HPDE6-E6E7 (cell line): Measurements from ENCODE around the gene EXOSC5.
"Not testable (repeated sequence)": the region's sequence is repeated elsewhere in the genome, so short reads cannot be mapped to it uniquely, and the experiment has no call there.

Experiments
- DNase-seq: peaks from one replicate; pipeline ENCODE4 v3.0.0; 2011; ENCODE audit warnings: missing footprints; ENCODE audit errors: extremely low spot score

Gene EXOSC5

GRCh38 chr19:41397086-41398049 is at the start of gene EXOSC5, which contains the start of gene BCKDHA:
EXOSC5 (minus strand) TSS chr19:41397359; CDS start chr19:41397328, 31 bp downstream.
BCKDHA (plus strand) TSS chr19:41397818; CDS start chr19:41397828, 10 bp downstream.
- peak; percentile 95 for DNase-seq

- no peak for DNase-seq
These were observed 48.4 kb upstream of the EXOSC5 start for GRCh38 chr19:41445575-41445974.

DNA sequence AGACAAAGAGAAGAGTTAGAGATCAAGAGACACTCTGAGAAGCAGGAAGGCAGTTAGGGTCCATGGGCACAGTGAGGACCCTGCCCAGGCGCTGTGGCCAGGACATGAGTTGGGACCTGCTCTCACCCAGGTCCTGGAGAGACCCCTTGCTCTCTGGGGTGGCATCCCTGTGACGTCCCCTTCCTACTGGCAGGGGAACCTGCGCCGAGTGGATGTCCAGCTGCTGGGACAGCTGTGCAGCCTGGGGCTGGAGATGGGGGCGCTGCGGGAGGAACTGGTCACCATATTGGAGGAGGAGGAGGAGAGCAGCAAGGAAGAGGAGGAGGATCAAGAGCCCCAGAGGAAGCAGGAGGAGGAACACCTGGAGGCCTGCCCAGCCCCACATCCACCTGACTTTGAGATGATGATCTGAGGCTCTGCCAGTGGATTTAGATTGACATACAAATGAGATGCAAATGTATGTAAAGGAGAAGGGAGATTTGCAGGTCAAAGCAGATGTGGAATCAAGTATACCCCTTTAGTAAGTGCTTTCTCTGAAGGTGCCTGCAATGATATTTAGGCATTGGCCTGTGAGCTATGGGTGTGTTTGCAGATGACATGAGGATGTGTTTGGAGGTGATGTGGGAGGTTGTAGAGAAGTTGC is 46.8 kb upstream of the EXOSC5 start:
- no peak for DNase-seq

DNA sequence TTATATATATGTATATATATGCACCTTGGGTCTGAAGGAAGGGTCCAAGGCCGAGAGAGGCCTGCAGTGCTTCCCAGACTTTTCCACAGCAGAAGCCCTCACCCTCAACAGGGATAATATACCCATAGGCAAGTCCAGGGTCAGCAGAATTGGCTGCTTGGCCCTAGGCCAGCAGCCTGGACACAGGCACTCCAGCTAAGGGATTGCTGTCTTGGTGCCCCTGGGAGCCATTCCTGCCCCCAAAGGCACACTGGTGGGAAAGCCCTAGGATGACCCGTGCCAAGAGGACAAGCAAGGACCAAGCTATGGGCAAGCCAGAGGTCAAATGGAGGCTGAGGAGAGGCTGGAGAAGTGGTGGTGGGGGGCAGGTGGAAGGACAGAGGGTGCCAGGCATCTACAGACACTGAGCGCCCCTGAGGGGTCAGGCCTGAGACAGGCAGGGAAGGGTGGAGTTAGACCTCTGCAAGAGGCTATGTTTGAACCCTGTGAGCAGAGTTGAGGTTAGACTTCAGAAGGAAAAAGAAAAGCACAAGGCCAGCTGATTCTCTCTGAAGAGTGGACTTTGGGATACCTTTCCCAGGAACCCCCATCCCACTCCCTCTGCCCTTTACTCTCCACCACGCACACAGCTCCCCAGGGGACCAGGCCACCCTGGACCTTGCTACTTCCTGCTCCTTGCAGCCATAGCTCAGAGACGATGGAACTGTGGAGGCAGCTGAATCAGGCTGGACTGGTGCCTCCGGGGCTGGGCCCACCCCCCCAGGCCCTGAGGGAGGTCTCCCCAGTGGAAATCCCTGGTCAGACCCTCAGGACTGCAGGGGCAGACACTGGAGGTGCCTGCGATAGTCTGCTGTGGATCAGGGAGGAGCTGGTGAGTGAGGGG is 45.6 kb upstream of the EXOSC5 start, which contains the start of gene ERICH4:
Gene ERICH4 (plus strand): TSS at position 684 of the 883 bp plus-strand sequence. CDS start 14 bp downstream, at position 698.
- DNase-seq, result no peak

GRCh38 chr19:41441321-41441945 is 44.3 kb upstream of the EXOSC5 start:
- DNase-seq, result no peak

GRCh38 chr19:41439441-41440222 is 42.5 kb upstream of the EXOSC5 start, which contains the start of gene DMAC2:
DMAC2 (minus strand) TSS chr19:41439912; CDS start chr19:41439899, 13 bp downstream.
- DNase-seq, result peak; percentile 97

GRCh38 chr19:41437944-41438574 is 40.9 kb upstream of the EXOSC5 start:
- DNase-seq, result no peak

DNA sequence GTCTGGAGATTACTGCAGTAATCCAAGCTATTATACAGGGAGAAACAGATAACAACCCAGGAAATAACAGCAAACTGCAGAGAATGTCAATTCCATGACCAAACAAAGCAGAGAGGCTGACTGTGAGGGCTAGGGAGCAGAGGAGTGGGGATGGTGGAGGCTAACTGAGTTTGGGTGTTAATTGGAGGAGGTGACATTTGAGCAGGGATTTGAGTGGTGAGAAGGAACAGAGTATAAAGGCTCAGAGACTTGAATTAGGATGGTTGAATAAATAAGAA is 39.5 kb upstream of the EXOSC5 start:
- no peak for DNase-seq

DNA sequence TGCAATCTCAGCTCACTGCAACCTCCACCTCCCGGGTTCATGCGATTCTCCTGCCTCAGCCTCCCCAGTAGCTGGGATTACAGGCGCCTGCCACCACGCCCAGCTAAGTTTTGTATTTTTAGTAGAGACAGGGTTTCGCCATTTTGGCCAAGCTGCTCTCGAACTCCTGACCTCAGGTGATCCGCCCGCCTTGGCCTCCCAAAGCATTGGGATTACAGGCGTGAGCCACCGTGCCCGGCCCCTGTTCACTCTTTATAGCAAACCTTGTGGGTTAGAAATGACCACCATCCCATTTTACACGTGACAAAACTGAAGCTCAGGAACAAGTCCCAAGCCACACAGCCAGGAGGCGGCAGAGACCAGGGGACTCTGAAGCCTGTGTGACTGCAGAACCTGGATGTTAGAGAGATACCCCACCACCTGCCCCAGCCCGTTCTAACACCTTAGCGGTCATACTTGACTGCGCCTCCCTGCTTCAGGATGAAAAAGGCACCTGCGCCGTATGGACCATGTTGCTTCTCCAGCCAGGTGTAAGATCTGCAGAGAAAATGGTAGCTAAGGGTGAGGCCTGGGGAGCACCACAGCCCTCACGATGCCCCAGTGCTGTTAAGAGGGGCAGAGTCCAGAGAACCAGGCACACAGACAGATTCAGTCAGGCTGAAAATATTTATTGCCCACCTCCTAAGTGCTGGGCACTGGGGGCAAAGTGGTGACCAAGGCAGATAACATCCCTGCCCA is 38.9 kb upstream of the EXOSC5 start:
- DNase-seq, result no peak

DNA sequence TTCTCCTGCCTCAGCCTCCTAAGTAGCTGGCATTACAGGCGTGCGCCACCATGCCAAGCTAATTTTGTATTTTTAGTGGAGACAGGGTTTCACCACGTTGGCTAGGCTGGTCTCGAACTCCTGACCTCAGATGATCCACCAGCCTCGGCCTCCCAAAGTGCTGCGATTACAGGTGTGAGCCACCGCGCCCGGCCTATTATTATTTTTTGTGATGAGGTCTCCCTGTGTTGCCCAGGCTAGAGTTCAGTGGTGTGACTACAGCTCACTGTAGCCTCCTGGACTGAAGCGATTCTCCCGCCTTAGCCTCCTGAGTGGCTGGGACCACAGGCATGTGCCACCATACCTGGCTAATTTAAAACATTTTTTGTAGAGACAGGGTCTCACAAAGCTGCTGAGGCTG is 38.2 kb upstream of the EXOSC5 start:
- DNase-seq, result not testable (repeated sequence)

DNA sequence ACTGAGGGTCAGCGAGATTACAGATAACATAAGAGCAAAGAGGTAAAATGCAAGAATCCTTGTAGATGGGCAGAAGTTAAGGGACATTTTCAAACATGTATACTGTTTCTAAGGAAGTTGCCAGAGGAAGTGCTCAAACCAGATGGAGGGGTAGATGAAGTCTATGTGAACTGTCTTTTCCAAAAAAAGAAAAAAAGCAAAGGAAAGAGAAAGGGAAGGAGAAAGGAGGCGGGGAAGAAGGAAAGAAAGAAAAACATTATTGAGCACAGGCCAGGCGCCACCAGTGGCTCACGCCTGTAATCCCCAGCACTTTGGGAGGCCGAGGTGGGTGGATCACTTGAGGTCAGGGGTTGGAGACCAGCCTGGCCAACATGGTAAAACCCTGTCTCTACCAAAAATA is 37.3 kb upstream of the EXOSC5 start:
- DNase-seq, result no peak

DNA sequence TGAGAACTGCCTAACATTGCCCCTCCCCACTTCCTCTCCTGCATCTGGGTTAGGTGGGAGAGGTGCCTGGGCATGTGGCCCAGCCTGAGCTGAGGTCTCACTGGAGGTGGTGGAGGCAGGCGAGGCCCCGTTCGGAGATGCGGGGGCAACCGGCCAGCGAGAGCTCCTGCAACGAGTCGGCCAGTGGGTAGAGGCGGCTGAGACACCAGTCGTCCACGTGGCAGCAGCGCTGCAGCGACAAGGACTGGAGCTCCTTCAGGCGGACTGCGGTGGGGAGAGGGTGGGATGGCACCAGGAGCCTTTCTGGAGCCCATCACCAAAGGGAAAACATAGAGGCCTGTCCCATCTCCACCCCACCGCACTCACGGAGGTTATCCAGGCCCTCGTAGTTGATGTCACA is 36.0 kb upstream of the EXOSC5 start:
- DNase-seq, result no peak

DNA sequence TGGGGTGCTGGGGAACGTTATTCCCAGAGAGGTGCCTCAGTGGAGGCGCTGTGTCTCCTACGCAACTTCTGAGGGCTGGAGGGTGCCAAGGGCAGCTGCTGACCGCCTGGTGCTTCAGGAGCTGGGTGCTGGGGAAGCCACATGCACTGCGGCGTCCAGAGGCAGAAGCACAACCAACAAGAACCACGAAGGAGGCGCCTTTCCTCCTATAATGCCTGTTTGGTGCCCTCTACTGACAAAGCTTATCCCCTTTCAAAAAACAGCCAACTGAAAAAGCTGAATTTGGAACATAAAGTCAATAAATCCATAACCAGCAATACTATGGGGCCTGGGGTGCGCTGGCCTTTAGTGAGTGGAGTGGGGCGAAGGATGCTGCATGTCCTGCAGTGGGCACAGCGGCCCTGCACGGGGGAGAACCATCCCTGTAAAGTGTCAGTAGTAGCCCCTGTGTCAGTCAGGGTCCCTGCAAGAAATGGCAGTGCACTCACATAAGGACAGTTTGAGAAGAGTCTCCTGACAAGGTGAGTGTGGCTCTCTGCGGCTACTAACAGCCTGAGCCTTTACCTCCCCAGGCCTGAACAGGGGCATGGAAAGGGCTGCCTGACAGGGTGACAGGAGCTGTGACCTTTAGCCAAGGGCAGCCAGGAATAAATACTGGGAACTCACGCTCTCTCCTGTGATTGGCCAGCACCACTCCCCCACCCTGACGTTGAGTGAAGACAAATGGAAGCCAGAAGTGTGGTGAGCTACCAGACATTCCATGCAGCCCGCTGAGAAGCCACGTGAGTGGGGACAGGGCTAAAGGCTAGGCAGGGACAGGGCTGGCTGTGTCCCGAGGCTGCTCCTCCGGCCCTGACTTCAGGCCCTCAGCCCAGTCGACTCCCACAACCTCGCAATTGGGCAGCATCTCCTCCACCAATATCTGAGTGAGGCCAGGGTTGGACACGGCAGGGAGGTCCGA is 34.5 kb upstream of the EXOSC5 start:
- no peak for DNase-seq

DNA sequence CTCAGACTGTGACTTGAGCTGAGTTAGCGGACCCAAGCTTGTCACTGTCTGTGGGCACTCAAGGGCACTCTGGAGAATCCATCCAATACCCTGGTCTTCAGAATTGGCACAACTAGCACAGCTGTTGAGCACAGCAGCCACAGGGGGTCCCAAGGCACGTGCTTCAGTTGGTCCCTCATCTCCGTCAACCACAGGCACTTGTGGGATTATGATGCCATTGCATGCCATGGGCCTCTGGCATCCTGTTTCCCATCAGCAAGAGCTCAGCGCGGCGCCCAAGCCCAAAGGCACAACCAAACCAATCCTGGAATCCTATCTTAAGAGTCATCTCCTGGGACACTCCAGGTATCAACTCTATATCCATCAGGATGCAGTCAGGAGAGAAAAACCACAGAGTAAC is 33.8 kb upstream of the EXOSC5 start:
- no peak for DNase-seq

- DNase-seq, result no peak
These were observed 31.3 kb upstream of the EXOSC5 start for GRCh38 chr19:41428481-41428859.

DNA sequence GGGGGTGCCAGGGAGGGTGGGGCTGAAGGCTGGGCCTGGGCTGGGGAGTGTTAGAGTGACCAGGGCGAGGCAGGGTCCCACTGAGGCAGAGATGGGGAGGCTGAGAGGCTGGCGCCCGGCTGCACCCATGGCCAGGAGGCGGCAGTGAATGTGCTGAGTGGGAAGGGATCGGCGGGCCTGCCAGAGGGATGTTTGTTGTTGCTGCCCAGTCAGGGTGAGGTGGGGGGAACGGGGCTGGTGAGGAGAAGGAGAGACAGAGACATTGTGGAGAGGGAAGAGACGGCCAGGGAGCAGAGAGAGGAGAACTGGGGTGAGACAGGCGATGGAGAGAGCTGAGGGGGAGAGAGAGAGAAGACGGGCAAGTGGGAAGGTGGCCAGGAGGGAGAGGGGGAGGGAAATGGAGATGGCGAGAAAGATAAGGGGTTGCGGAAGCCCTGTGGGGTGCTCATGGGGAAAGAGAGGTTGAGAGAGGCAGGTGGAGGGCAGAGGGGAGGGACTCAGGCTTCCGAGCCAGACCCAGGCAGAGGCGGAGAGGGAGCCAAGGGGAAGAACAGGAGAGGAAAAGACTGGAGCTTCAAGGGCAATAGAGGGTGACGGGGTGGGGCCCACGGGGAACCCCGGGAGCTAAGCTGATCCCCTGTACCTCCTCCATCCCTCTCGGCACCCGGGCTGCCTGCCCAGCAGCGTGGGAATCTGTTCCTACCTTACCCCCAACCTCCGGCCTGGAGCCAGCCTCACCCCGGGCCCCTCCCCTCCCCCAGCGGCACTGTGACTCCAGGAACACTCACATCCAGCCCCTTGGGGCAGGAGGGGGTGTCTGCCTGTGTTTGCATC is 30.7 kb upstream of the EXOSC5 start:
- DNase-seq, result peak; percentile 21

DNA sequence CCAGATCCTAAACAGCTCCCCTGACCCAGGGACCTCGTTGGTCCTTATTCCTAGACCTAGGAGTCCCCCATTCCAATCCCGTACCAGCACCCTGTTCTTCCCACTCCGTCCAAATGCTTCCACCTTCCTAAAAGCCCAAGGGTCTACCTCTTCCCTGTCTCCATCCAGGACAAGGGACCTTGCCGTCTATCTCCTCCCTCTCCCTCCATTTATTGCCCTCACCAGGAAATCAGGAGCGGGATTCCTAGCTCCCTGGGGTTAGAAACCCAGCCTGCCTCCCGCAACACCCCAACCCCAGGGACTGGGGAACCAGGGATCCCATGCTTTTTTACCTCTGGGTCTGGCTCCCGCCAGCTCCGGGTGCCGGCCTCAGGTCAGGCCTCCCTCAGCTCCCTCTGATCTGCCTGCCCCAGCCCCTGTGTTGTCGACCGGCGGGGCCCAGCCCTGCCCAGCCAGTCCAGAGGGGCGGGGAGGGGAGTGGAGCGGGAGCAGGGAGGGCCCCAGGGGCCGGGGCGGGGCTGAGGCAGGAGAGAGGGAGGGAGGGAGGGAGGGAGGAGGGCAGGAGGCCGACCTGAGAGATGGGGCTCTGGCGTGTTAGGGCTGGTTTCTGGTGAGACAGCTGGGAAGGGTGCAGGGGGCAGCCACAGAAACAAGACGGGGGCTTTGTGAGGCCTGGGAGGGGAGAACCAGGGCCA is 29.9 kb upstream of the EXOSC5 start, which contains the start of gene B3GNT8:
Gene B3GNT8 (minus strand): TSS at position 423 of the 695 bp plus-strand sequence. CDS start 596 bp downstream, outside the sequence.
- DNase-seq, result peak; percentile 83
